ENCODE data around the gene UGT1A9.

GRCh38 chr2:233802132-233802815 lies 130.6 kb downstream of the UGT1A9 start:
- TF ChIP-seq, protein P1, sequence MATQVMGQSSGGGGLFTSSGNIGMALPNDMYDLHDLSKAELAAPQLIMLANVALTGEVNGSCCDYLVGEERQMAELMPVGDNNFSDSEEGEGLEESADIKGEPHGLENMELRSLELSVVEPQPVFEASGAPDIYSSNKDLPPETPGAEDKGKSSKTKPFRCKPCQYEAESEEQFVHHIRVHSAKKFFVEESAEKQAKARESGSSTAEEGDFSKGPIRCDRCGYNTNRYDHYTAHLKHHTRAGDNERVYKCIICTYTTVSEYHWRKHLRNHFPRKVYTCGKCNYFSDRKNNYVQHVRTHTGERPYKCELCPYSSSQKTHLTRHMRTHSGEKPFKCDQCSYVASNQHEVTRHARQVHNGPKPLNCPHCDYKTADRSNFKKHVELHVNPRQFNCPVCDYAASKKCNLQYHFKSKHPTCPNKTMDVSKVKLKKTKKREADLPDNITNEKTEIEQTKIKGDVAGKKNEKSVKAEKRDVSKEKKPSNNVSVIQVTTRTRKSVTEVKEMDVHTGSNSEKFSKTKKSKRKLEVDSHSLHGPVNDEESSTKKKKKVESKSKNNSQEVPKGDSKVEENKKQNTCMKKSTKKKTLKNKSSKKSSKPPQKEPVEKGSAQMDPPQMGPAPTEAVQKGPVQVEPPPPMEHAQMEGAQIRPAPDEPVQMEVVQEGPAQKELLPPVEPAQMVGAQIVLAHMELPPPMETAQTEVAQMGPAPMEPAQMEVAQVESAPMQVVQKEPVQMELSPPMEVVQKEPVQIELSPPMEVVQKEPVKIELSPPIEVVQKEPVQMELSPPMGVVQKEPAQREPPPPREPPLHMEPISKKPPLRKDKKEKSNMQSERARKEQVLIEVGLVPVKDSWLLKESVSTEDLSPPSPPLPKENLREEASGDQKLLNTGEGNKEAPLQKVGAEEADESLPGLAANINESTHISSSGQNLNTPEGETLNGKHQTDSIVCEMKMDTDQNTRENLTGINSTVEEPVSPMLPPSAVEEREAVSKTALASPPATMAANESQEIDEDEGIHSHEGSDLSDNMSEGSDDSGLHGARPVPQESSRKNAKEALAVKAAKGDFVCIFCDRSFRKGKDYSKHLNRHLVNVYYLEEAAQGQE (IDR thresholded peaks at IDR 0.05; ENCODE audit: insufficient read depth in 1 of 2, low read depth in 2 of 2, low read length in 2 of 2) = no peak
- no peak for TF ChIP-seq POLR2AphosphoS5 (IDR thresholded peaks at IDR 0.05; ENCODE audit: low read depth, low read length)
- TF ChIP-seq TAF1 (IDR thresholded peaks at IDR 0.05; ENCODE audit: borderline replicate concordance, insufficient read depth, low read length) = no peak
- TF ChIP-seq SIN3A (IDR thresholded peaks at IDR 0.05; ENCODE audit: borderline replicate concordance, insufficient read depth, low read length) = no peak
